HG02970 (cell line): ENCODE results near the gene ADAMTSL3.
"Not testable (repeated sequence)": the region's sequence is repeated elsewhere in the genome, so short reads cannot be mapped to it uniquely, and the experiment has no call there.

Experiments
- ATAC-seq: cut with Tn5 transposase; IDR thresholded peaks from one replicate; pipeline ENCODE4 v1.9.1; 2021; ENCODE audit warnings: mild to moderate bottlenecking, moderate library complexity, moderate number of reproducible peaks; ENCODE audit not compliant: unreplicated experiment, low FRiP score

ADAMTSL3 gene

GRCh38 chr15:83999396-84000135 is 345.6 kb downstream of the ADAMTSL3 start:
- ATAC-seq: no peak

- ATAC-seq: no peak
Observed at GRCh38 chr15:84001037-84001436, 347.1 kb downstream of the ADAMTSL3 start.

GRCh38 chr15:84001655-84002054 is 347.7 kb downstream of the ADAMTSL3 start:
- no peak for ATAC-seq

- no peak for ATAC-seq
Observed at GRCh38 chr15:84003791-84004503, 350.0 kb downstream of the ADAMTSL3 start.

DNA sequence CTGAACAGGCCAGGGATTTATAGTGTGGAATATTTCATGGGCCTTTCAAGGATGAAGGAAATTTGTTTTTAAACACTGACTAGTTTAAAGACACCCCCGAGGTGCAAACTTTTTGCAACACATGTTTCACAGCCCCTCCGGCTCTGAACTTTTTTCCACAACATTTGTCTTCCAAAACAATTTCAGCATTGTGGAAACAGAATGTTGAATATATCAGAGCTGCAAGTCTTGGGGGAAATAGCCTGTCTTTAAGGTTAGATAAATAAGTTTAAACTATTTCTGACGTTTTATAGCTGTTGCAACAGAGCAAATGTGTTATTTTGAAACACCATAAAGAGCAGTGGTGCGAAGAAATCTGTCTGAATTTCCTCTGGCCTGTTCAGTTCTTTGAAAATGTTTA is 352.5 kb downstream of the ADAMTSL3 start:
- no peak for ATAC-seq

GRCh38 chr15:84009616-84010015 is 355.7 kb downstream of the ADAMTSL3 start:
- ATAC-seq: no peak

- ATAC-seq: no peak
Observed at GRCh38 chr15:84010246-84010645, 356.3 kb downstream of the ADAMTSL3 start.

DNA sequence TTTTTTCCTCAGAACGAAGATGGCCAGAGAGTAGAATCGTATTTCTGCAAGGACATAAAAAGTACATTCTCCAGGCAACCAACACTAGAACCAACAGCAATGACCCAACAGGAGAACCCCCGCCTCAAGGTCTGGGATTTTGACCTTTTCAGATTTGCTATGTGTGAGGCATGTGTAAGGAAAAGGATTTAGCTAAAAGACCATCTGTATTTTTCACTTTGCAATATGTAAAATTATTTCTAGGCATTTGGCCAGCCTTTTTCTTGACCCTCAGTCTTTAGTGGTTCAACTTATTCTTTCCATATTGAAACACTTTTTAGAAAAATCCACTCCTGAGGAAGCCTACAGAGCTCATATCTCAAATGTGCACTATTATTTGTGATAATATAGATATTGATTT is 362.4 kb downstream of the ADAMTSL3 start:
- ATAC-seq: no peak

GRCh38 chr15:84022516-84022915 is 368.6 kb downstream of the ADAMTSL3 start:
- ATAC-seq: no peak

- no peak for ATAC-seq
Observed at GRCh38 chr15:84023636-84024035, 369.7 kb downstream of the ADAMTSL3 start.

- no peak for ATAC-seq
Observed at GRCh38 chr15:84033793-84034553, 380.1 kb downstream of the ADAMTSL3 start.

DNA sequence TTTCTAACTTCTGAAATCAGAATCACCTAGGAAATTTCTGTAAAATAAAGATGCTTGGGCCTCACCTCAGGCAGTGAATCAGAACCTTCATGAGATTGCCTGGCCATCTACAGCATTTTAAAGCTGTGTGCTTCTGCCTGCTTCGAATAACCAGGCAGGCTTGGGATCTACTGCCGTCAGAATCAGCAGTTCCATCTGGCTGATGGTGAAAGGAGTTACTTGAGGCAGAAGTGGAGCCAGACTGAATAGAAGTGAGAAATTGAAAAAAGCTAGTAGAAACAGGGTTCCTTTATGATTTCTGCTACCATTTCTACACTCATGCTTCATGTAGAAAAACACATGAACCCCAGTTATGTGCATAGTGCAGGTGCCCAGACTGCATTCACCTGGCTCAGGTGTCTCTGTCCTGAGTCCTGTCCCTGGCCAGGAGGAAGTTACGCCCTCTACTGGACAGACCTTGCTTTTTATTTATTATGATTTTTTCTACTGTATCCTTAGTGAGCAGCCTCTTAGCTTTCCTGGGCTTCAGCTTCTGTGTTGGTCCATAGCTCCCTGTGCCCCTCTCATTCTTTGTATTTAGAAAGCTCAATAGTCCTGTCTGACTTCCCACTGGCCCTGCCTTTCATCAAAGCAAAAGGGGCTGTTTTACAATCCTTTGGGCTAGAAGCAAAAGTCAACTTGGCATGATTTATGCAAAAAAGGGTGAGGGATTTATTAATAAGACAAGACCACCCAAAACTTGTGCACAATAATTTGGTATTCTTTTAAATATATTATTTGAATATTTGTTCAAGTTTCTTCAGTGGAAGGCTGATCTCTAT is 380.9 kb downstream of the ADAMTSL3 start:
- no peak for ATAC-seq

GRCh38 chr15:84035399-84035766 is 381.5 kb downstream of the ADAMTSL3 start:
- no peak for ATAC-seq

DNA sequence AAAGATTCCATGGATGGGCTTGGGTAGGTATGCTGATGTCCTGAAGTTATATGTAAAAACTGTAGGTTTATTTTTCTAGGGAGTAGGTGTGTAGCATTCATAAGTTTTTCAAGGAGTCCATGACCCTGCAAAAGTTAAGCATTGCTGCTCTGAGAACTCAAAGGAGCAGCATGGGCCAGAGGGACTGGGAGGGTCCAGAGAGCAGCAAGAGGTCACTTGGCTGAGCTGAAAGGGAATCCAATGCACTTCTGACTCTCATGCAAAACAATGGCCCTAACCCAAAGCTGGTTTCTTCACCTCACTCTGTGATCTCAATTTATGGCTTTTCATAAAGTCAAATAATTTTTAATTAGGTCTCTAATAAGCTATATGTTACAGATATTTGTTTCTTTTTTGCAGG is 383.4 kb downstream of the ADAMTSL3 start:
- no peak for ATAC-seq

DNA sequence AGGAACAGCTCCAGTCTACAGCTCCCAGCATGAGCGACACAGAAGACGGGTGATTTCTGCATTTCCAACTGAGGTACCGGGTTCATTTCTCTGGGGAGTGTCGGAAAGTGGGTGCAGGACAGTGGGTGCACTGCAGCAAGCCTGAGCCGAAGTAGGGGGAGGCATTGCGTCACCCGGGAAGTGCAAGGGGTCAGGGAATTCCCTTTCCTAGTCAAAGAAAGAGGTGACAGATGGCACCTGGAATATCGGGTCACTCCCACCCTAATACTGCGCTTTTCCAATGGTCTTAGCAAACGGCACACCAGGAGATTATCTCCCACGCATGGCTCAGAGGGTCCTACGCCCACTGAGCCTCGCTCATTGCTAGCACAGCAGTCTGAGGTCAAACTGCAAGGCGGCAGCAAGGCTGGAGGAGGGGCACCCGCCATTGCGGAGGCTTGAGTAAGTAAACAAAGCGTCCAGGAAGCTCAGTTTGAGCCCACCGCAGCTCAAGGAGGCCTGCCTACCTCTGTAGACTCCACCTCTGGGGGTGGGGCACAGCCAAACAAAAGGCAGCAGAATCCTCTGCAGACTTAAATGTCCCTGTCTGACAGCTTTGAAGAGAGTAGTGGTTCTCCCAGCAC is 388.6 kb downstream of the ADAMTSL3 start:
- not testable (repeated sequence) for ATAC-seq

DNA sequence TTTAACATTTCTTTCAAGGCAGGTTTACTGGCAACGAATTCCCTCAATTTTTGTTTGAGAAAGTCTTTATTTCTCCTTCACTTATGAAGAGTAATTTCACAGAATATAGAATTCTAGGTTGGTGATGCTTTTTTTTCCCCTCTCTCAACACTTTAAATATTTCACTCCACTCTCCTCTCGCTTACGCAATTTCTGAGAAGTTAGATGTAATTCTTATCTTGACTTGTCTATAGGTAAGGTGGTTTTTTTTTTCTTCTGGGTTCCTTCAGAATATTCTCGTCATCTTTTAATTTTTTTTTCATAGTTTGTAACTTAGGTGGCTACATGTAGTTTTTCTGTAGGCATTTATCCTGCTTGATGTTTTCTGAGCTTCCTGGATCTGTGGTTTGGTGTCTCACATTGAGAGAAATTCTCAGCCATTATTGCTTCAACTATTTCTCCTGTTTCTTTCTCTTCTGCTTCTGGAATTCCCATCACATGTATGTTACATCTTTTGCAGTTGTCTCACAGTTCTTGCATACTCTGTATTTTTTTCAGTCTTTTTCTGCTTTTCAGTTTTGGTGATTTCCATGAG is 392.2 kb downstream of the ADAMTSL3 start:
- ATAC-seq: no peak

GRCh38 chr15:84049480-84049879 is 395.6 kb downstream of the ADAMTSL3 start:
- ATAC-seq: not testable (repeated sequence)

GRCh38 chr15:84050076-84050475 is 396.2 kb downstream of the ADAMTSL3 start:
- ATAC-seq: no peak

- not testable (repeated sequence) for ATAC-seq
Observed at GRCh38 chr15:84051146-84051545, 397.2 kb downstream of the ADAMTSL3 start.

GRCh38 chr15:84054544-84054943 is 400.6 kb downstream of the ADAMTSL3 start:
- not testable (repeated sequence) for ATAC-seq
